GM11168 (cell line): ENCODE results near the gene ATP5F1A.
"Not testable (repeated sequence)": the region's sequence is repeated elsewhere in the genome, so short reads cannot be mapped to it uniquely, and the experiment has no call there.

Experiments
- in situ Hi-C: fragments of 300-500 bp; cut with MboI; formaldehyde crosslinking; loops from one replicate; pipeline ENCODE4 v1.12.0; 2022; ENCODE audit warnings: low sequenced_read_pairs; ENCODE audit not compliant: unreplicated experiment

The ATP5F1A gene

GRCh38 chr18:46051731-46052461, 46.2 kb downstream of the ATP5F1A start:
- in situ Hi-C loops = no loop called here

- in situ Hi-C loops = no loop called here
Measured at GRCh38 chr18:46050268-46050667, 47.8 kb downstream of the ATP5F1A start.

GRCh38 chr18:46048641-46049040, 49.5 kb downstream of the ATP5F1A start:
- in situ Hi-C loops = no loop called here

GRCh38 chr18:46047369-46047768, 50.7 kb downstream of the ATP5F1A start:
- in situ Hi-C loops = not testable (repeated sequence)

GRCh38 chr18:46046688-46047087, 51.4 kb downstream of the ATP5F1A start:
- in situ Hi-C loops = no loop called here

- in situ Hi-C loops = no loop called here
Measured at GRCh38 chr18:46046126-46046525, 52.0 kb downstream of the ATP5F1A start.

- in situ Hi-C loops = no loop called here
Measured at GRCh38 chr18:46042571-46043123, 55.4 kb downstream of the ATP5F1A start.

- in situ Hi-C loops = no loop called here
Measured at GRCh38 chr18:46040747-46041104, 57.4 kb downstream of the ATP5F1A start.

GRCh38 chr18:46040033-46040746, 57.9 kb downstream of the ATP5F1A start:
- in situ Hi-C loops = no loop called here

GRCh38 chr18:46037512-46038305, 60.4 kb downstream of the ATP5F1A start:
- in situ Hi-C loops = no loop called here

GRCh38 chr18:46035696-46036680, 62.1 kb downstream of the ATP5F1A start:
- in situ Hi-C loops = no loop called here

GRCh38 chr18:46034230-46034629, 63.9 kb downstream of the ATP5F1A start:
- in situ Hi-C loops = loop anchor here (5.0 kb wide), 1 partner anchor 38 kb away; the partner anchor contains the start of gene PSTPIP2

- in situ Hi-C loops = loop anchor here (5.0 kb wide), 1 partner anchor 41 kb away; the partner anchor contains the start of gene PSTPIP2
Measured at GRCh38 chr18:46031741-46032140, 66.4 kb downstream of the ATP5F1A start.
